Measurements from ENCODE around the gene BBOF1.

DNA sequence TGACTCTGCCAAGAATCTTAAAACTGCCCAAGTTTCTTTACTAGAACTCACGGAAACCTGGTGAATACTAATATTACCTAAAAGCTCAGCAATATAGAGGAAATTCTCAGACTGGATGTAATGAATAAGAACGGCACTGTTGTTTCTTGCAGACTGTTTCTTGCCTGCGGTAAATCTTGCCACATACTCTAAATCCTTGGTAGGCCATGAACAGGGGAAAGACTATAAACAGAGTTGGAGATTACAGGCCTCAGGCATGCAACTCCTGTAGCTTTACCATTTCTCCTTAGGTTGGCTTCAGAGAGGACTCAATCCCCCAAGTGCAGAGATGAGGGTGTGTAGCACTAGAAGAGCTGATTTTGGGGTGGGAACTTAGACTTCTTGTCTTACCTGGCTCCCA lies 64.0 kb downstream of the BBOF1 start:
- TF ChIP-seq POLR2A (IDR thresholded peaks at IDR 0.05; ENCODE audit: low read length) (no peak), GATA1 (IDR thresholded peaks at IDR 0.05; ENCODE audit: low read depth, low read length) (no peak)
